IPS-11a (cell line): ENCODE results near the gene PROKR1.
"Not testable (repeated sequence)": the region's sequence is repeated elsewhere in the genome, so short reads cannot be mapped to it uniquely, and the experiment has no call there.

Experiments used
- H3K4me3 ChIP-seq: one replicate; pipeline ENCODE4 v1.5.1; 2013; ENCODE audit warnings: low read depth, low read length, control low read depth

The PROKR1 gene

DNA sequence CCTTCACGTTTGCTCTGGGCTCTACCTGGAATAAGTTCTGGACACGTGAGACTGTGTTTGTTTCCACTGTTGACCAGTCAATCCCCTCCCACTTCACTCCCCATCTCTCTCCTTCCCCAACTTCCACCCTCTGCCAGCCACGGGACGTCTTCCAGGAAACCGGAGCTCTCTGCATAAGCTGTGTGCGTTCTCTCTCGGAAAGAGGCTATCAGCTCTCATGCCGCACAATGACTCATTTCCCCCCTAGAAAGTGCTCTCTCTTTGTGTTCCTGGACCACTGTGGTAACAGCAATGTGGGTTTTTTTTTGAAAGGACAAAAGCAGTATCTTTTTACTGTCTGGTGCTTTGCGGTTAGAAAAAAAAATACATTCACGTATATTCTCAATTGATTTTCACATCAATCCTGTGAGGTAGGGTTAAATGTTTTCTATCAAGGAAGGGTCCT, 10.2 kb downstream of the PROKR1 start:
- no peak overlapping the region for H3K4me3 ChIP-seq

DNA sequence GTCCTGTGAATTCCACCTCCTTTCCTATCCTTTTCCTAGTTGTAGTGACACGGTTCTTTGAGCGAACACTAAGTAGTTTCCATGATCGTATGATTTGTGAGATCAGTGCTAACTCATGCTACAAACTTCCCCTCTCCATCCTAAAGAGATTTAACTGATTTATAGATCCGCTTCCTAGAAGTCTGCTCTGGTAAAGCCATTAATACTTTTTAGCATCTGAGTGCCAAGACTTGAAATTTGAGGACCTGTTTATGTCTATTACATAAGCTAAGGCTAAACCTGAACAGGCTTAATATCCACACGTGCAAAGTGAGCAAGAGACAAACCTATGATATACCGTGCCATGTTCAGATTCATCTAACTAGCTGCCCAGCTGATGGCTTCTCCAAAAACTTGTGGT, 14.9 kb downstream of the PROKR1 start:
- no peak overlapping the region for H3K4me3 ChIP-seq

DNA sequence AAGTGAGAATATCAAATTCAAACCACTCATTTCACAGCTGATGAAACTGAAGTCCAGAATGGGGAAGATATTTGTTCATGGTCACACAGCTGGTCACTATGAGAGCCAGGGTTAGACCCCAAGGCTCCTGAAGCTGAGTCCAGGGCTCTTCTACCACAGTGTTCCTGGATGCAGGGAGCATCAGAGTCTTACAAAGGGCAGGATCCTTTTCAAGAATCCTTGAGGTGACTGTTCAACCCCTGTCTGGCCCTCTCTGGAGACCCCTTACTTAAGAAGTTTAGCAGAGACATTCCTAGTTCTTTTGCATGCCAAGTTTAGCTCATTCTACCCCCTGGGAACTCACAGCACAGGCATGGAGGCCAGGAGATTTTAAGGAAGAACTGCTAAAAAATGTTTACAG, 15.7 kb downstream of the PROKR1 start:
- H3K4me3 ChIP-seq: no peak overlapping the region

DNA sequence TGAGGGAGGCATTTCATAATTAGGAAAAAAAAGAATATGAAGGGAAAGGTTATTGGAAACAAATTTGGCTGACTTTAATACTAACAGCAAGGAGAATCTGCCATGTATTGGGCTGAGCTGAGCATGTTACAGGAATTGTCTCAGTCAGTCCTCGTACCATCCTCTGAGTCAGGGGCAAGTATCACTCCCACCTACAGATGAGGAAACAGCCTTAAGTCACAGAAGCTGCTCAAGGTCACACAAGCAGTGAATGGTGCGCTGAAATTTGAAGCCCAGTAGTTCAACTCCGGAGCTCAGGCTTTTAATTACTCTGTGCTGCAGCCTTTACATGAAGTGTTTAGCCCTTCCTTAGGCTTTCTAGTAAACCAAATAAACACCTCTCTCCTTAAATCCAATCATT, 17.3 kb downstream of the PROKR1 start:
- no peak overlapping the region for H3K4me3 ChIP-seq

DNA sequence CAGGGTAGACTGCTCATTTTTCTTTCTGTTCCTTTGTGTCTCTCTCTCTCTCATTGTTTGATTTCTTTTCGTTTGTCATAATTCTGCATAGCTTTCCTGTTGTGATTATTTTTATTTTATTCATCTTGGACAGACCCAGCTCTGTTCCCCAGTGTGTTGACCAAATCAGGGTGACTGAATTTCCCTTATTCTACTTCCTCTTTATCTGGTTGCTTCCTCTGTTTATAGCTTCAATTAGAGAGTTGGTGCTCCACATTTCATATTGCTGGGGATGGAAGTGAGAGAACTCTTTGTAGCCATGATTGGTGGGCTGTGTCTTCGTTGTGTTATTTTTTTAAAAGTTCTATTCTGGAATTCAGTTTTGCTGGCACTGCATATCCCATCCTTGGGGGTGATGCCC, 19.1 kb downstream of the PROKR1 start:
- no peak overlapping the region for H3K4me3 ChIP-seq

DNA sequence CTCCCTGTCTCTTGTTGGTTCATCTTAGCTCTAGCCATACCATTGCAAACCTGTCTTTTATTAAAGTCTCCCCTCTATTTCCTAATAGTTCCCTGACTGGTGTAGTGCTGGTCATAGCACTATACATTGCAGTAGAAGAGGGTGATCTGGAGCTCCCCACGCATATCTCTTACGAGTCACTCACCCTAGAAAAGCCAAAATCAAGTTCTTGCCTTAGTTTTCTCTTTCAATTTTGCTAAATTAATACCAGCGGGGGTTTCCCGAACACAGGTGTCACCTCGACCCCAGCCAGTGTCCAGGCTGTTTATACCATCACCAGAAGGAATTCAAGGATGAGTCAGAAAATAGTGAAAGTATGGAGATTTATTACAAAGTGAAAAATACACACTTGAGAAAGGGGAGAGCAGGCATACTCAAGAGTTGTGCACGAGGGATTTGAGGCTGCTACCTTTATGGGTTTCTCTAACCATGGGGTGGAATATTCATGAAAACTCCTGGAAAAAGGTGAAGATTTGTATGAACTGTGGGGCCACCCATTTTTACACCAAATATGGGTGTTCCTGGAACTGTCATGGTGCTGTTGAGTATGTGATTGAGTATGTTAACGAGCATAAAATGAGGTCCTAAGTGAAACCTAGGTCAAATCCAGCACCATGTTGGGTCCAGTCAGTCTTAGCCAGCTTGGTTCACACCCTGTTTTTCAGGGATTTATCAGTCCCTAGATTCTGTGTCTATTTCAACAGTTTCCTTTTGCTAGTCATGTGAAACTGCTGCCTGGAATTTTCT, 20.2 kb downstream of the PROKR1 start:
- H3K4me3 ChIP-seq: no peak overlapping the region

DNA sequence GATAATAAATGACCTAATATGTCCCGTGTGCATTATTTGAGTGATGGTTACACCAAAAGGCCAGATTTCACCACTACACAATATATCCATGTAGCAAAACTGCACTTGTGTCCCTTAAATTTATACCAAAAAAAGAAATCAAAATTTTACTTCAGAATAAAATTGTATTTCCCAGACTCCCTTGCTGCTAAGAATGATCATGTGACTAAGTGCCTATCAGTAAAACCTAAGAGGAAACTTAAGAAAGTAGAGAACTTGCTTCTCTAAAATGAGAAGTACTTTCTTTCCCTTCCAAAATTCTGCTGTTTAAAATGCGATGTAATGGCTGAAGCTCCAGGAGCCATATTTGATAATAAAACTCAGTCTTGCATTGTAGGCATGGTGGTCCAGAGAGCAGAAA, 24.0 kb downstream of the PROKR1 start:
- no peak overlapping the region for H3K4me3 ChIP-seq

DNA sequence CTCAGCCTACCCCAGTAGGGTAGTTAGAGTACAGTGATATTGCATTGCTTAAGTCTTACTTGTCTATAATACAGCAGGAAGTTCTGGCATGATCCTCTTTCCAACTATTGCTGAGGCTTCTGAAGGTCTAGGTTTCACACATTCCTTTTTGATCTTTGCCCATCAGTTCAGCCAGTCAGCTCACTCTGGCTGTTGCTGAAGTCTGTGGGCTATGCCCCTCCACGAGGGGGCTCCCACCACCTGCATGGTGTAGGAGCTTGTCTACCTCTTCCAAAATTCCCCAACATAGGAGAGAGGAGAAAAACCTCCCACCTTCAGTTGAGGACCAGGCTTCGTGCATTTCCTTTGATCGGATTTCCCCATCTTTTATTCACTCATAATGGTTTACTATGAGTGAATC, 26.3 kb downstream of the PROKR1 start:
- no peak overlapping the region for H3K4me3 ChIP-seq

DNA sequence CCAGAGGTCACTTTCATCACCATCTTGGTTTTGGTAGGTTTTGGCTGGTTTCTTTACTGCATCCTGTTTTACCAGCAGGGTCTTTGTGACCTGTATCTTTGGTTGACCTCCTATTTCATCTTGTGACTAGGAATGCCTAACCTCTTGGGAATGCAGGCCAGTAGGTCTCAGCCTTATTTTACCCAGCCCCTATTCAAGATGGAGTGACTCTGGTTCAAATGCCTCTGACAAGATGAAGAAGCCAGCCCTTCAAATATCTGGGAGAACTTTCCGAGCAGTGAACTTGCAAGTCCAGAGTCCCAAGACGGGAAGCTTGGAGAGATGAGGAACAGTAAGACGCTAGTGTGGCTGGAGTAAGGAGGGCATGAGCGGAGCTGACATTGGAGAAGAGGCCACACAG, 28.6 kb downstream of the PROKR1 start:
- H3K4me3 ChIP-seq: no peak overlapping the region

DNA sequence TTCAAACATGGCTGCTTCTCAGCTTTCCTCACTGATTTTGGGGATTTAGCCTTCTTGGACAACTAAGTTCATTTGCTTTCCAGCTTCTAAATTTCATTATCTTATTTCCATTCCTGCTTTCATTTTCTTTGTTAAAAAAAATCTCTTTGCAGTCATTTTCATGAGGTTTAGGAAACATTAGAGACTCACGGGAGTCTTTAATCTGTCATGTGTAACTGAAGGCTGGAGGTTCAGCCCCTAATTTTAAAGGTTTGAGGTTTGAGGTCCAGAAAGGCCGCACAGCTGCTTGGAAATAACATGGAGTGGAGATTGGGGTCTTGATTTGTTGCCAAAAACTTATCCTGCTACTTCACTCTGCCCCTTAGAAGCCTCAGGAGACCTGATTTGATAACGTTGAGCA, 30.3 kb downstream of the PROKR1 start:
- H3K4me3 ChIP-seq: no peak overlapping the region

DNA sequence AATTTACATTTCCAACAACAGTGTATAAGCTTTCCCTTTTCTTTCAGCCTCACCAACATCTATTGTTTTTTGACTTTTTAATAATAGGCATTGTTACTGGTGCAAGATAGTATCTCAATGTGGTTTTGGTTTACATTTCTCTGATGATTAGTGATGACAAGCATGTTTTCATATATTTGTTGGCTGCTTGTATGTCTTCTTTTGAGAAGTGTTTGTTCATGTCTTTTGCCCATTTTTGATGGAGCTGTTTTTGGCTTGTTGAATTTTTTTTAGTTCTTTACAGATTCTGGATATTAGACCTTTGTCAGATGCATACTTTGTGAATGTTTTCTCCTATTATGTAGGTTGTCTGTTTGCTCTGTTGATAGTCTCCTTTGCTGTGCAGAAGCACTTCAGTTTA, 32.1 kb downstream of the PROKR1 start:
- no peak overlapping the region for H3K4me3 ChIP-seq

DNA sequence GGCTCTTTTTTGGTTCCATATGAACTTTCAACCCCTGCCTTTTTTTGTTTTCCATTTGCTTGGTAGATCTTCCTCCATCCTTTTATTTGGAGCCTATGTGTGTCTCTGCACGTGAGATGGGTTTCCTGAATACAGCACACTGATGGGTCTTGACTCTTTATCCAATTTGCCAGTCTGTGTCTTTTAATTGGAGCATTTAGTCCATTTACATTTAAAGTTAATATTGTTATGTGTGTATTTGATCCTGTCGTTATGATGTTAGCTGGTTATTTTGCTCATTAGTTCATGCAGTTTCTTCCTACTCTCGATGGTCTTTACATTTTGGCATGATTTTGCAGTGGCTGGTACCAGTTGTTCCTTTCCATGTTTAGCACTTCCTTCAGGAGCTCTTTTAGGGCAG, 34.5 kb downstream of the PROKR1 start:
- H3K4me3 ChIP-seq: not testable (repeated sequence)

DNA sequence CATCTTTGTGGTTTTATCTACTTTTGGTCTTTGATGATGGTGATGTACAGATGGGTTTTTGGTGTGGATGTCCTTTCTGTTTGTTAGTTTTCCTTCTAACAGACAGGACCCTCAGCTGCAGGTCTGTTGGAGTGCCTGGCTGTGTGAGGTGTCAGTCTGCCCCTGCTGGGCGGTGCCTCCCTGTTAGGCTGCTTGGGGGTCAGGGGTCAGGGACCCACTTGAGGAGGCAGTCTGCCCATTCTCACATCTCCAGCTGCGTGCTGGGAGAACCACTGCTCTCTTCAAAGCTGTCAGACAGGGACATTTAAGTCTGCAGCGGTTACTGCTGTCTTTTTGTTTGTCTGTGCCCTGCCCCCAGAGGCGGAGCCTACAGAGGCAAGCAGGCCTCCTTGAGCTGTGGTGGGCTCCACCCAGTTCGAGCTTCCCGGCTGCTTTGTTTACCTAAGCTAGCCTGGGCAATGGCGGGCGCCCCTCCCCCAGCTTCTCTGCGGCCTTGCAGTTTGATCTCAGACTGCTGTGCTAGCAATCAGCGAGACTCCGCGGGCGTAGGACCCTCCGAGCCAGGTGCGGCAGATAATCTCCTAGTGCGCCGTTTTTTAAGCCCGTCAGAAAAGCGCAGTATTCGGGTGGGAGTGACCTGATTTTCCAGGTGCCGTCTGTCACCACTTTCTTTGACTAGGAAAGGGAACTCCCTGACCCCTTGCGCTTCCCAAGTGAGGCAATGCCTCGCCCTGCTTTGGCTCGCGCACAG, 36.0 kb downstream of the PROKR1 start:
- H3K4me3 ChIP-seq: not testable (repeated sequence)

DNA sequence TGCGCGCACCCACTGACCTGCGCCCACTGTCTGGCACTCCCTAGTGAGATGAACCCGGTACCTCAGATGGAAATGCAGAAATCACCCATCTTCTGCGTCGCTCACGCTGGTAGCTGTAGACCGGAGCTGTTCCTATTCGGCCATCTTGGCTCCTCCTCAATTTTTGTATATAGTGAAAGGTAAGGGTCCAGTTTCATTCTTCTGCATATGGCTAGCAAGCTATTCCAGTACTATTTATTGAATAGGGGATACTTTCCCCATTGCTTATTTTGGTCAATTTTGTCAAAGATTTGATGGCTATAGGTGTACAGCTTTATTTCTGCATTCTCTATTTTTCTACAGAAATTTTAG, 36.5 kb downstream of the PROKR1 start:
- not testable (repeated sequence) for H3K4me3 ChIP-seq

DNA sequence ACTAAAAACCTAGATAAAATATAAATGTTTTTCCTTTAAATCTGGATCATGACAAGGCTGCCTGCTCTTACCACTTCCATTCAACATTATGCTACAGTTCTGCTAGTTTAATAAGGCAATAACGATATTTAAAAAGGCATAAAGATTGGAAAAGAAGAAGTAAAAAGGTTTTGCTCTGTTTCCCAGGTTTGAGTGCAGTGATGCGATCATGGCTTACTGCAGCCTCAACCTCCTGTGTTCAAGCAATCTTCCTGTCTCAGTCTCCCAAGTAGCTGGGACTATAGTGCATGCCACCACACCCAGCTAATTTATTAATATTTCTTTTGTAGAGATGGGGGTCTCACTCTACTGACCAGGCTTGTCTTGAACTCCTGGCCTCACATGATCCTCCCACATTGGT, 40.8 kb downstream of the PROKR1 start:
- no peak overlapping the region for H3K4me3 ChIP-seq

DNA sequence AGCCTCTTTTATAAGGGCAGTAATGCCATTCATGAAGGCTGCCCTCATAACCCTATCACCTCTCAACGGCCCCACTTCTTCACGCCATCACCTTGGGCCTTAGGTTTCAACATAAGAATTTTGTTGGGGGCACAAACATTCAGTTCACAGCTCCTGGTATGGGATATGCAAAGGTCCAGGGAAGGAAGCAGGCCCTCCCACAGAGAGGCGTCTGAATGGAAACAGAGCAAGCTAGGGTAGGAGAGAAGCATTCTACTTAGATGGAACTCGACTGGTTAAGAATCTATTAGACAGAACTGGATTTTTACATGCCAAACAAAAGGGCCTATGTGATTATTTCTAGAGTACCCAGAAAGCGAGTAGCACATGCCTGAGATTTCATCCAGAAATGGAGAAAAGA, 42.8 kb downstream of the PROKR1 start:
- H3K4me3 ChIP-seq: no peak overlapping the region

DNA sequence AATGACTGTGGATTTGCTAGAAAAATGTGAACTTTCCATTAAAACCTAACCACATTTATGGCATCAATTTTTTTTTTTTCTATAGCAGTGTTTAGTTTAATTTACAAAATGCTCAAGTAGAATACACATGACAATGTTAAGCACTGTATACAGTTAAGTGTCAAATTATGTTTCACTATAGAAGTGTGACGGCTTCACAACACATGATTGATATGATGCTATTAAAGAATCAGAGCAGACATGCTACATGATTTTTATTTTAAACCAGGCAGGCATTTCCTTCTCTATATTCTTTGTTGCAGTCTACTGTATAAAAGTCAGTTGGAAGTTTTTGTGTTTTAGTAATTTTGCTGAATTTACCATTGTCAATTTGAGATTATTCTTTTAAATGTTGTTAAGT, 43.6 kb downstream of the PROKR1 start:
- no peak overlapping the region for H3K4me3 ChIP-seq

DNA sequence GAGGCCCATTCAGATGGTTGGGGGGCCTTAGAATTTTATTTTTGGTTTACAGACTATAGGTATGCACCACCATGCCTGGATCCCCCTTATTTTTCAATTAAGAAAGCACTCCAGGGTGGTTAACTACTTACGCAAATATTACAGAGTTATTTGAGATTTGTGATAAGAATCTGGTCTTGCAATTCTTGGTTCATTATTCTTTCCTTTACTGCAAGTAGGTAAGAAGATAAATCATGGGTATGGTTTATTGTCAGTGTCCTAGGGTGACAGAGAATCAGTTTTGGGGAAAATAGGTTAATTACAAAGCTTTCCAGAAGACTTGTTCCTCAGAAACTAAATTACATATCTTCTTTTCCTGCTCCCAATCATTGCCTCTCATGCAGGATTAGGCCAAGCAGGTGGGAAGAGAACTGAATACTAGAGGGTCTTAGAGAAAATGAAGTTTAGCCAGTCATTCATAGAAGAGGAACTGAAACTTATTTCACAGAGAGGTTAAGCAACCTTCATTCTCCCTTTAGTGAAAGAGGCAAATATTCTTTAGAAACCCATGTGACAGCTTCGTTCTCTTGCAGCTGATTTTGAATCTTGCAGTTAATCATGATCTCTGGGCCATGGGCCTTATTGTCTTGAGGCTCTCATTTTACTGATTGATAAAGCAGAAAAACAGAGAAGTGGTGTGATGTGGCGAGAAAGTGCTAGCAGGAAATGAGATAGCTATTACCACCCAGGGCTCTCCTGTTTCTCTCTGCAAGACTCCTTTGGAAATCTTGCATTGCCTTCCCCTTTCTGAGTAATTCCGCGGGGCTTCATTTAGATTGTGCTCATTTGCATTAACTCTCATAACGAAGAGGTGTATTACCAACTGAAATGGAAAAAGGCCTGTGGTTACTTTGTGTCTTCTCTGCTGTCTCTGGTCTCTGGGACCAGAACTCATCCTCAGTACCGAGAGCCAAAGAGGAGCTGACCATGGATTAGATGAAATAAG, 46.5 kb downstream of the PROKR1 start:
- no peak overlapping the region for H3K4me3 ChIP-seq

DNA sequence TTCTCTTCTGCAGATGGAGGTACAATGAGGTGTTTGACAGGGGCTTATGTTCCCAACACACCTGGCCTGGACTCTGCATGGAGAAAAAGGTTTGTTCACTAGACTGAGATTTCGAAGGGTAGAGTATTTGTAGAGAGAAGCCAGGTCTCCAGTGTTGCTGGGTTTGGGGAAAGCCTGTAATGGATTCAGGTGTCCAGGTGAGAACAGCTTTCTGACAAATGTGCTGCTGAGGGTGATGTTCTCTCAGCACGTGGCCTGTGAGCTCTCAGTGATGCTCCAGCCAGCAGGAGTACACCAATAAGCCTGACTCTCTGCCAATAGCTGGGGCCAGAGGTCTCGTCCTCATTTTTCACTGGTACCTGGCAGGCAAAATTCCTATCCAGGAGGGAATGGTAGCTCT, 47.5 kb downstream of the PROKR1 start:
- H3K4me3 ChIP-seq: no peak overlapping the region

DNA sequence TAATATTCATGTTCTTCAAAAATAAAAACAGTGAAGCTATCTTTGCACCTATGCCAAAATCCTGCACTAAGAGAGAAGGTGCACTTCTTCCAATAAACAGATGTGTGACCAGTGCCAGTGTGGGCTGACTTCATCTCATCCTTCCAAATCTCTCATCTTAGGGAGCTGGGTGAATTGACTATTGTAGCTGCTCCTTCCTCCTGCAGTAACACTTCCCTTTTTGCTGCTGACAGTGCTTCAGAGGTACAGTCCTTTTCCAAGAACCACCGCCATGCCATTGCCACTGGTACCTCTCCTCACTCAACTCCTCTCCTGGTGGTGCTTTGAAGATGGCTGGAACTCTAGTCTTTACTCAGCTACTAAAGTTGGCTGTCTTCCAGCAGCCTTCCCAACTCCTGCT, 49.1 kb downstream of the PROKR1 start:
- no peak overlapping the region for H3K4me3 ChIP-seq

DNA sequence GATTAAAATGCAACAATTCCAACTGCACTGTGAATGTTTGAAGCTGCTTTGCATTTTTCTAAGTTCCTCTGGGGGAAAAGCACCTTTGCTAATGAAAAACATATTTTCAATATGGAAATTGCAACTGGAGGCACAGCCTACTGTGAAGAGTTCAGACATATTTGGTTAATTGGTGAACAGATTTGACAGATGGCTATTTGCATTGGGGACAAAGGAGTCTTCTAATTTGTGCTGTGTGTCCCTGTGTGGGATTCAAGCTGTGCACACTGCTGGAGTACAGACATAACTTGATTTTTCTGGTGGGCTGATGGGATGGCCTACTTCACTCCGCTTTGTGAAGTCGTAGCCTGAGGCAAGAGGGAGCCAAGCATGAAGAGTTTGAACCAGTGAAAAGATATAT, 50.6 kb downstream of the PROKR1 start:
- no peak overlapping the region for H3K4me3 ChIP-seq
